GM21360 (cell line): ENCODE results near the gene GALNS.
"Not testable (repeated sequence)": the region's sequence is repeated elsewhere in the genome, so short reads cannot be mapped to it uniquely, and the experiment has no call there.

Experiments
- ATAC-seq: cut with Tn5 transposase; IDR thresholded peaks from one replicate; pipeline ENCODE4 v1.9.1; 2021; ENCODE audit warnings: mild to moderate bottlenecking, moderate library complexity; ENCODE audit not compliant: unreplicated experiment

The GALNS gene

GRCh38 chr16:88839745-88840599 is 16.8 kb downstream of the GALNS start:
- ATAC-seq = no peak

DNA sequence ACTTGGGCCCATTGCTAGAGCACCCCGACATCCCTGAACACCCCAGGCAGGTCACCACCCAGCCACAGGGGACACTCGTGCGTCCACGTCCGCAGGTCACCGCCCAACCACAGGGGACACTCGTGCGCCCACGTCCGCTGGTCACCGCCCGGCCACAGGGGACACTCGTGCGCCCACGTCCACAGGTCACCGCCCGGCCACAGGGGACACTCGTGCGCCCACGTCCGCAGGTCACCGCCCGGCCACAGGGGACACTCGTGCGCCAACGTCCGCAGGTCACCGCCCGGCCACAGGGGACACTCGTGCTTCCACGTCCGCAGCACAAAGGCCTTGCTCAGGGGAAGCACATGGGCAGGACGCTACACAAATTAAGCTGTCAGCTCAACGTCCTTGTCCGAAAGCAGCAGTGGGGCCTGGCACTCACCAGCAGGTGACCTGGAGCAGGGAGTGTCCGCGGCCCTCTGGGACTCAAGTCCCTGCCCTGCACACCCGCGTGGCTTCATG is 17.7 kb downstream of the GALNS start:
- no peak for ATAC-seq

DNA sequence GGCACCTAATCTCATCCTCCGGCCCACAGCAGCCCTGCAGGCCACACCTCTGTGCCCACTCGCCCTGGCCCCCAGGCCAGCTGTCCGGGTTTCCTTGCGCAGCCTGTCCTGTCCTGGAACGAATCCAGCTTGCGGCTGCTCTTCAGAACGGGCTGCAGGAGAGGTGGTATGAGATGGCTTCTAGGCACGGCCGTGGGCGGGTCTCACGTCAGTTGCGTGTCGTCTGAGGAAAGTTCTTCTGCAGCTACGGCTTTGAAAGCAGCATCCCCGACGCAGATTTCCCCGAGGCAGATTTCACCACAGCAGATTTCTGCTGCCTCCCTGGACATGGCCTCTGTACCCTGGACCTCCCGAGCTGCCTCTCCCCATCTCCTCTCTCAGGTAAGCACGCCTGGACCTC is 18.2 kb downstream of the GALNS start:
- ATAC-seq = no peak

DNA sequence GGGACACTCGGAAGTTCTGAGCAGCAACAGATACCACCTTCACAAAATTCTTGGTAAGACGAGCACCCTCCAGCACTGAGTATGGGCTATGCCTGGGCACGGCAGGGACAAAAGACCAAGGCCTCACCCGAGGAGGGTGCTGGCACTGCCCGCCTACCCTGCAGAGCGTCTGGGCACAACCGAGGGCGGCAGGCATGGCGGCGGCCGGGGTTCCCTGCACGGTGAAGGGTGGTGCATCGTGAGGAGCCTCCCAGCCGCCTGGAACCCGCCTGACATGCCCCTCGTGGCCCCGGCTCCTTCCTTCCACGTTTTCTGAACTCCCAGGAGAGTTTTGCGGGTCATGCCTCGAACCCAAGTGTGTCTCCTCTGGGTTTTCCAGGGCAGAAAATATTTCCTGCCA is 18.9 kb downstream of the GALNS start:
- ATAC-seq = no peak

- ATAC-seq = no peak
Measured at GRCh38 chr16:88836791-88837190, 20.0 kb downstream of the GALNS start.

GRCh38 chr16:88835818-88836217 is 20.9 kb downstream of the GALNS start:
- no peak for ATAC-seq

- no peak for ATAC-seq
Measured at GRCh38 chr16:88835383-88835782, 21.4 kb downstream of the GALNS start.

DNA sequence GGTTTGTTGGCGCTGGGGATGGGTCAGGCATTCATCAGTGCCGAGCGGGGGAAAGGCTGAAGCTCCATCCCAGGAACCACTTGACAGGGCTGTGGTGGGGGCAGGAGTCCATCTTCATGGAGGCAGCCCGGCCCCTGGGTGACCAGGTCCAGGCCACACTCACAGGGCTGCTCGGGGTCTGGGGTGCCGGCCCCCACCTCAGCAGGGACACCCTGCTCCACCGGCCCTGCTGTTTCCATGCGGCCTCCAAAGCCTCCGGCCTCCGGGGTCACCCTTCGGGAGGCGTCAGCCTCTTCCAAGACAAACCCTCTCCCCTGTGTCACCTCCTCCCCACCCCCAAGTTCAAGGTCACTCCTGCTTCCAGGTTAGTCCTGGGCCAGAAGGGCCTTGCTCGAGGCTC is 22.1 kb downstream of the GALNS start:
- ATAC-seq = no peak

- no peak for ATAC-seq
Measured at GRCh38 chr16:88833086-88833485, 23.7 kb downstream of the GALNS start.

DNA sequence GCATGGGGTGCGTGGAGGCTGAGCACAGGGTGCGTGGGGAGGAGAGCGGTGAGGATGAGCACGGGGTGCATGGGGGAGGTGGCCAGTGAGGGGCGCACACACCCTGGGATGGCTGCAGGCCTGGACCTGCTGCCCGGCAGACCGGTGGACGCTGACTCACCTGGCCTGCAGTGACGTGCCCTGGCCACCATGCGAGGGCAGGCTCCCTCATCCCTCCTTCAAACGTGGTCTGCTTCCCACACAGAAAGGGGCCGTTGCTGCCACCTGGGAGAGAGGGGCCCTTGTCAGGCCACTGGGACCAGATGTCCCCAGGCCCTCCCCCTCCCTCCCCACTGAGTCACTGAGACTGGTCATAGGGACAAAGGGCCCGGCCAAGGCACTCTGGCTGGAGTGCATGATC is 24.9 kb downstream of the GALNS start:
- ATAC-seq = no peak

DNA sequence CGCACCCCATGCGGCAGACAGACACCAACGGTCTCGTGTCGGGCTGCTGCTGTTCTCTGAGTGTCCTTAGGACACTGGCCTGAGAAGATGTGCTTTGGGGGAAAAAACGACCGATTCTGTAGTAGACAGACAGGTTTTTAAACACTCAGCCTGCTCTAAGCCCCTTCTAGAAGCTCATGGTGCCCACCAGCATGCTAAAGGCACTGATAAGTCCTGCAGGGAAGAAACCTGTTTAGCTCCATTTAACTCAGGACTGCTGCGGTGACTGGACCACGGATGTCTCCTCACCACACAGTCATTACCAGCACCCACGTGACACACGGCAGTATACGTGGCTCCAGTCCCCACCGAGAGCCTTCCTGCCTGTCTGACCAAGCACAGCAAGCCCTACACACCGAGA is 26.0 kb downstream of the GALNS start:
- no peak for ATAC-seq

DNA sequence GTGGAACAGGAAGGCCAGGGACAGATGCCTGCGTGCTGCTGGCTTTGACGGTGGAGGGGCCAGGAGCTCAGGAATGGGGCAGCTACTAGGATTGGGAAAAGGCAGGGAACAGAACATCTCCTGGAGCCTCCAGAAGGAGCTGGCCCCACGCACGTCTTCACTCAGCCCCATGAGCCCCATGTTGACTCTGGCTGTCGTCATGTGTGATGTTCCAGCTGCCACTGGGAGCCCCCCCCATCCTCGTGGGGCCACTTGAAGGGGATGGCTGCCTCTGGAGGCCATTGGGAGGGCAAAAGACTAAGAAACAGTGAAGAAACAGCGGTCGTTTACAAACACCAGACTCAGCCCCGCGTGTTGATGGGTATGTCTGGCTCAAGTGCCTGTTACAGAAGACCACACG is 26.5 kb downstream of the GALNS start:
- ATAC-seq = no peak

DNA sequence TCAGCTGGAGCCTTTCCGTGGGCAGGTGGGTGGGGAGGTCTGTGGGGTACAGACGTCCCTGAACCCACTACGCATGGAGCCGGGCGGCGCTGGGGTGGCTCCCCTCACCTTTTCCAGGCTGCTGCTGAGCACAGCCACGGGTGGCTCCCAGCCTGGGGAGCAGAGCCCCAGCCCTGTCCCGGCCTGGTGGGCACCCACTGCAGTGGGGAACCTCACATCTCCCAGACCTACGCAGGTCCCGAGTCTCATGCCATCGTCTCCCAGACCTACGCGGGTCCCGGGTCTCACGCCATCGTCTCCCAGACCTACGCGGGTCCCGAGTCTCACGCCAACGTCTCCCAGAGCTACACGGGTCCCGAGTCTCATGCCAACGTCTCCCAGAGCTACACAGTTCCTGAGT is 28.0 kb downstream of the GALNS start:
- no peak for ATAC-seq

GRCh38 chr16:88827727-88828126 is 29.0 kb downstream of the GALNS start:
- no peak for ATAC-seq

GRCh38 chr16:88826070-88826840 is 30.5 kb downstream of the GALNS start:
- no peak for ATAC-seq

- no peak for ATAC-seq
Measured at GRCh38 chr16:88825146-88825545, 31.6 kb downstream of the GALNS start.

- no peak for ATAC-seq
Measured at GRCh38 chr16:88824256-88825077, 32.3 kb downstream of the GALNS start.

GRCh38 chr16:88823646-88824045 is 33.1 kb downstream of the GALNS start:
- not testable (repeated sequence) for ATAC-seq

DNA sequence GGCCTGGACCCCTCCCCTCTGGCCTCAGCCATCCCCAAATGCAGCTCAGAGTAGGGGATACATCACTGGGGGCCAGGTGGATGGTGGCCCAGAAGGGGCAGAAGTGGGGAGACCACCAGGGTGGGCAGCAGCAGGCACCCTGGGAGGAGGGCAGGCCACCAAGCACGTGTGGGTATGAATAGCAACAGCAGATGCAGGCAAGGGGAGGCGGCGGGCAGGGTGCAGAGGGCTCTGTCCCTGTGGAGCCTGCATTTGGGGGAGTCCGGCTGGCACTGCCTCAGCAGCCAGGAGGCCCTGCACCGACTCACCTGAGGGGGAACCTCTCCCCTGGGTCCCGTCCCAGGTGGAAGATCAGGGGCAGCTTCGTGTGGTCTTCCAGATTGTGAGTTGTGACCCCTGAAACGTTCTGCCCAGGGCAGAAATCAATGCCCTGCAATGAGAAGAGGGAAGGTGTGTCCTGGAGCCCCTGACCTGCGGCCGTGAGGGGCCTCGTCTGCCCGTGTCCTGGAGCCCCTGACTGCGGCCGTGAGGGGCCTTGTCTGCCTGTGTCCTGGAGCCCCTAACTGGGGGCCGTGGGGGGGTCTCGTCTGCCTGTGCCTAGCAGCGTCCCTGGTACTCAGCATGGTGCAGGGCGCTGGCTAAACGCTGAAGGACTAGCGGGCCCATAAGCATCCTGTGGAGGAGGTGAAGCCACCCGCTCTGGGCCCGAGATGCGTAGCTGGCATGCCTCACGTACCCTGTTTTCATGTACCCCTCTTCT is 34.3 kb downstream of the GALNS start:
- ATAC-seq = no peak

DNA sequence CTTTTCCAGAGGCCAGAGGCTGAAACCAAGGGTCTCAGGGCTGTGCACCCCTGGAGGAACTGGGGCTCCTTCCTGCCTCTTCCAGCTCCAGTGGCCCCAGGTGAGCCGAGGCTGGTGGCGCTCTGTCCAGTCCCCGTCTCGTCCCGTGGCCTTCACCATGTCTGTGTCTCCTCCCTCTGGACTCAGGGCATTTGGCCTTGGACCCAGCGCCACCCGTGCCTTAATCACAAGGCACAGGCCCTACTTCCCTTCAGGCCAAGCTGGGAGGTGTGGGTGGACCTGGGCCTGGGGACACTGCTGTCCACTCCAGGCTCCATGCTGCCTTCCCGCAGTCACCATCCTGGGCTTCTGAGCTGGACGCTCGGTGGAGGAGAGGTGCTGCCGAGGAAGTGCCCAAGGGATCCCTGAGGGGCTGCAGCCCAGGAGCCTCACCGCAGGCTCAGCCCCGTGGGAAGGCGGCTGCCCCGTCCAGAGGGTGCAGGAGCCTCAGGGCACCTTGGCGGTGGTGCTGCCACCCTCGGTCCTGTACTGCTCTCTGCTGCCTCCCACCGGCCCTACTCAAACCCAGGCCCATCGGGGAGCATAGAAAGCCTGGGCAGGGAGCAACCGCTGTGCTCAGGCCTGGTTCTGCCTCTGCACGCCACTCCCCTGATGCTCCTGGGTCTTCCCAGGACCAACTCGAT is 35.4 kb downstream of the GALNS start:
- no peak for ATAC-seq
